Measurements from ENCODE around the gene CLCN7.

DNA sequence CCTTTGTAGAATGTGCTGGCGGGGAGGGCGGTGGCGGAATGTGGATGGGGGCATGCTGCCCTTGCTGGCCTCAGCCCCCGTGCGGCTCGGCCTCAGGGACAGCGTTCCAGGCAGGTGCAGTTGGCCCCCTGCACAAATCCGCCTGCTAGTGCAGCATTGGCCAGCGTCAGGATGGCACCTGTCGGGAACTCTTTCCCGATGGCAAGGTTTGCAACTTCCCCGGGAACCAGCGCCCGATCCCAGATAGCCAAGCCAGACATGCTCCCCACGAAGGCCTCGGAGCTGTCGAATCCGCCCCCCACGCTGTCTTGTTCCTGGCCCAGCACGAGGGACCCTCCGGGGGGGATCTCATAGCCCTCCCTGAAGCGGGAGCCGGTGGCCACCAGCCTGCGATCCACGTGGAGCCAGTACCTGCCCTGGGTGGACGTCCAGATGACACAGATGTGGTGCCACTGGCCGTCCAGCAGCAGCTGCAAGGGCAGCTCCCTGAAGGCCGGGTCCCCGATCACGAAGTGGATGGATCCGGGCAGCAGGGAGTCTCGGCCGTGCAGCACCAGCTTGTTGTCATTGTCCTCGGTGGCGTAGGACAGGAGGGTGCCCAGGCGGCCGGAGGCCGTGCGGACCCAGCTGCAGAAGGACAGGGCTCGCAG is 11.1 kb upstream of the CLCN7 start:
- TF ChIP-seq CTCF (IDR thresholded peaks at IDR 0.05) (no peak), POLR2A (IDR thresholded peaks at IDR 0.05) (no peak)

All from uterus (tissue), 2 donors.